HG02943 (cell line): ENCODE results near the gene TRIM9.

Experiments
- ATAC-seq: cut with Tn5 transposase; IDR thresholded peaks from one replicate; pipeline ENCODE4 v1.9.1; 2021; ENCODE audit warnings: mild to moderate bottlenecking, low read depth, moderate library complexity; ENCODE audit not compliant: unreplicated experiment

TRIM9 gene

DNA sequence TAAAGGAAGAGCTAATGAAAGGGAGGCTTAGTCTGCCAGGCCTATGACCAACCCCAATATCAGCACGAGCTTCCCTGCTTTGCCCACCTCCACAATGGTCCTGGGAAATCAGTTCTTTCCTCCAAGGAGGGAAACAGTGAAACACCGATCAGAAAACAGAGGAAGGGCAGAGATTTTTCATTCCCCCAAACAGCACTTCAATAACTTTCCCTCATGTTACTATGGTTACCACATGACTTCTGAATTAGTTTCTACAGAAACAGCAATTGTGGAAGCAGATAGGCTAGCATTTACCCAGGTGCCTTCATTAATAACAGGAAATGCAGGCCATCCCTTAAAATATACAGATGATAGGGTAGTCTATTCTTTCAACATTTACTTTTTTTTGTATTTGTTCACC, 35.9 kb downstream of the TRIM9 start:
- ATAC-seq, result no peak

DNA sequence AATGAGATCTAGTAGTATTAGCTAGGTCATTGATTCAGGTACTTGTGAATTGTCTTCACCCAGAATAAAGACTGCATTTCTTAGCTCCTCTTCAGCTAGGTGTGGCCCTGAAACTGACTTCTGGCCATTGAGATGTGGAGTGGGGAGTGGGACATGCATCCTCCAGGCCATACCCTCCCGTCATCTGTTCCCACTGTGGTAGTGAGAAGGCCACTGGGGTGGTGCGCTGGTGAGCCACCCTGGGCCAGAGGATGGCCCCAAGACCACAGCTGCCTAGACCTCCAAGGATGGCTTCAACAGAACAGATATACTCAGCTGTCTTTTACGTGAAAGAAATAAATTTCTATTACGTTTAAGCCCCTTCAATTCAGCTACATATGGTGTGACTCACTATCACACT, 36.5 kb downstream of the TRIM9 start:
- no peak for ATAC-seq

DNA sequence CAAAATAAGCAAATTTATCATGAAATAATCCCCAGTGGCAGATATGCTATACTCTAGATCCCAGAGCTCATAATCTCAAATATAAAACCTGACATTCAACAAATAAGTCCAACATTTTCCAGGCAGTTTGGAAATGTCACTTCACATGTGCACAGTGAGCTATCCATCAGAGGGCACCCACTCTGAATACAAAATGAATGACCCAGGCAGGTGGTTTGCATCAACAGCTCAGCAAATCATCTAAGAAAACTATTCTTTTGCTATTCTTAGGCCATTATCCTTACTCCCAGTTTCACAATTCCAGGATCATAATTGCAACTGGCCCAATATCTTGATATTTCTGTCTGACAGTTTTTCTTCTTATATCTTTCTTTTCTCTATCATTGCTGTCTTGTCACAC, 38.5 kb downstream of the TRIM9 start:
- ATAC-seq, result no peak

DNA sequence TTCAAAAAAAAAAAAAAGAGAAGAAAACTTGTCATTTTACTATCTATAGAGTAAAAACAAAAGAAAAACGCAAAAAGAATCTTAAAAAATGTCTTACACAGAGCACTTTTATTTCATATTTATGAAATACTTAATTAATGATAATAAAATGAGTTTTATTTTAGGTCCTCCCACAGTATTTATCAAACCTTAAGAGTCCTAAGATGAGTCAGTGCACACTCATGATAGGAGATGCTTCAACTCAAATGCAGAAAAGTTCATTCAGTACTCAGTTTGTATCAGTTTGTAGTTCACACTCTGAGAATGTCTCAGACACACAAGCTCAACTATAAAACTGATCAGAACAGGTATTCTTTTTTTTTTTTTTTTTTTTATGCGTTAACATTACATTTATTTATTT, 41.7 kb downstream of the TRIM9 start:
- no peak for ATAC-seq

DNA sequence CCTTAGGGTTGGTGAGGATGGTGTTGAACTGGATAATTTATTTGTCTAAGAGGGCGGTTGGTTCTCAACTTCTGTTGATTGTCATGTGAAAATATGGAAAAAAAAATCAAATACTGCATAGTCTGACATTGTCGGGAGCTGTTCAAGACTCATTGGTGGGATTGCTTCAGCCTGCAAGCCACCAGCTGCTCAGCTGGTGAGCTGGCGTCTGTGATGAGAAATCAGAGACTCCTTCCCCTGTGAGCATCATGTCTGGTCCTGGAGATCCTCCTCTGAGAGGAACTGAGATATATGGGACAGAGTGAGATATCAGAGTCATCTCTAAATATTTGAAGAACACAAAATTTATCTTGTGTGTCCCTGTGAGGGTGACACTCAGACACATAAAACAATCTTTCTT, 49.9 kb downstream of the TRIM9 start:
- no peak for ATAC-seq

DNA sequence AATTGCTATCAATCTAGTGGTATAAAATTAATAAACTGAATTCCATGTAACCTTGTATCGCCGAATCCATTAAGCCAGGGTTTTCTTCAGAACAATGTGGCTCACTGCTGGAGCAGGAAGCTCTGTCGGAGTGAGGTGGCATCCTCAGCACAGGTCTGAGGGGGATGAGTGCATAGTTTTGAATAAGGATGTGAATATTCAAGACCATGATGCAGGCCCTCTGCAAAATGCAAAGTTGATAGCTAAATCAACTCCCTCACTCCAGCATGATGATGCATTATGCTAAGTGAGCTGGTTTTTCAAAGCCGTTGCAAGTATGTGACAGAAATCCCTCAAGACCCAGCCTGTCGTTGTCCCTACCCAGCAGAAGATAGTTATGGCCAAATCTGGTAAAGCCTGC, 53.0 kb downstream of the TRIM9 start:
- no peak for ATAC-seq

DNA sequence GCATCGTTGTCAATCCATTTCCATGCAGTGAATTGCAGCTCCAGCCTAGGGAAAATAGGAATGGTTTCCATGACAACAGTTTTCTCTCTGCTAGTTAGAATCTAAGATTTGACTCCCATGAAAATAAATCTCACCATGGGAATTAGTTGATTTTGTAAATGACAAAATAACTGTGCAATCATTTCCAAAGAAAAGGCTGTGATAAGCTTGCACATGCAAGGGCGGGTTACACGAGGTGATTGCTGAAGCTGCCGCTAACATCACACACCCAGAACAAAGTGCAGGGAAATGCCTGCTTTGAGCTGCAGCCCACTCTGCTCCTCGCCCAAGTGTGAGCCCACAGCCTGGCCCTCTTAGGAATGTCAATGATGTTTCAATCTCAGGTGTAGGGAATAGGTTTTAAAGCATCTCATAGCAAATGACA, 53.8 kb downstream of the TRIM9 start:
- no peak for ATAC-seq

DNA sequence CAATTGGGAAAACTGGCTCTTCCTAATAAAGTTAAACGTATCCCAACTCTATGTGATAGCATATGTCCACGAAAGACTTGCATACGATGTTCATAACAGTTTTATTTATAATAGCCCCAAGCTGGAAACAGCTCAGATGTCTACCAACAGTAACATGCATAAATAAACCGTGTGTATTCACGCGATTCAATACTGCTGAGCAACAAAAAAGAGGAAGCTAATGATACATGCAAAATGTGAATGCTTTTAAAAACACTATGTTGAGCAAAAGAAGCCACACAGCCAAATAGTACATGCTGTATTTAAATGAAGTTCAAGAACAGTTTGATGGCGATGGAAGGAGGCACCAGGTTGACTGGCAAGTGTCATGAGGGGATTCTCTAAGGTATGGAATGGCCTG, 55.7 kb downstream of the TRIM9 start:
- no peak for ATAC-seq

DNA sequence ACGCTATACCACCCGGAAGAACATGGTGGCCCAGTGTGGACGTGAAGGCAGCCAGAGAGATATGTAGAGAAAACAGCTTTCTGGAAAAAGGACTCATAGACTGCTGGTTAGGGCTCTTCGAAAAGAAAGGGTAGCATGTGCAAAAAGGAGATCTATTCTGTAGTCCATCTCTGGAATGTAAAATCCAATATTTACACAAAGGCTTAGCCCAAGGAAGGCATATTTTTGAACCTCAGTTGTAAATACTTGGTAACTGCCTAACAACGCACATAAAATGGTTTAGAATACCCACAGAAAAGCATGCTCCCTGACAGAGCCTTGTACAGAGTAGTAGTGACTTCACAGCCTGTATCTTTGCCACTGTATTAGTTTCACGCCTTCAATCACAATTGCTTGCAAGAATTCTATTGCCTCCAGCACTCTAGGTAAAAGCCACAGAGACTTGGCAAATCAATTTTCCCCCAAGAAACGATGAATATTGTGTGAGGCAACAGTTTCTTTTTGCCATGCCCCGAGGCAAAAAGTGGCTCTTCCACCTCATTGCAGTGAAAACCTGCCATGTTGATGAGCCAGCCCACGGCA, 59.2 kb downstream of the TRIM9 start:
- ATAC-seq, result no peak

DNA sequence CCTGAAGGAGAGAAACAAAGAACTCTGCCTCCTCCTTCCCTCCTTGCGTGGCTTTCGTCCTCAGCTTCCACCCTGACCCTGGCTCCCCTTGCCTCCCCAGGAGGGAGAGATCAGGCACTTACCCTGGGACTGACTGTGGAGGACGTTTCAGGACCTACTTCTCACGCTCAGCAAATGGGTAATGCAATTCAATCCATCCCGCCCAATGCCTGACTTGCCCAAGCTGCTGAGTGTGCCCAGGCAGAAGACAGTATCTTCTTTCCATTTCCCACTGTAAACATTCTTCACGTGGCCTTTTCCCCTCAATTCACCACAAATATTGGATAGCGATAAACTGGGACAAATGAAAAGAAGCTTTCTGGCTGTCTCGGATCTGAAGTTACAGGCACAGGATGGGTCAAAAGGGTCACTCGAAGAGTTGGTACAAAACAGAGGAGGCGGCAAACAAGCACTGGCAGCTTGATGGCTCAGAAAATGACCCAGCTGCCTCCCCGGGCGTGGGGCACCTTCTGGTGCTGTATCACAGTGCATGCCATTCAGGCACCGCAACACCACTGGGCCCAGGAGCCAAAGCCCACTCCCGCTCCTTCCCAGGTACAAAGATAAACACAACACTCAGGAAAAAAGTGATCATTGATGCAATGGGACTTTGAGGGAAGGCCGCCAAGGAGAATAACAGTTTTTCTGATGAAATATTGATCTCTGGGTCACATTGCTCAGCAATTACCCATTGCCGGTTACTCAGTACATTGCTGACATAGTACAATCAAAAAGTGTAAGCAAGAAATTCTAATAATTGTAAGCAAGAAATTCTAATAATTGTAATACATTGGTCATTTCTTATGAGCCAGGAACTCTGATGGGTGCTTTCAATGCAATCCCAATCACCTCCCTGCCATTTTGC, 65.8 kb downstream of the TRIM9 start:
- ATAC-seq, result no peak

DNA sequence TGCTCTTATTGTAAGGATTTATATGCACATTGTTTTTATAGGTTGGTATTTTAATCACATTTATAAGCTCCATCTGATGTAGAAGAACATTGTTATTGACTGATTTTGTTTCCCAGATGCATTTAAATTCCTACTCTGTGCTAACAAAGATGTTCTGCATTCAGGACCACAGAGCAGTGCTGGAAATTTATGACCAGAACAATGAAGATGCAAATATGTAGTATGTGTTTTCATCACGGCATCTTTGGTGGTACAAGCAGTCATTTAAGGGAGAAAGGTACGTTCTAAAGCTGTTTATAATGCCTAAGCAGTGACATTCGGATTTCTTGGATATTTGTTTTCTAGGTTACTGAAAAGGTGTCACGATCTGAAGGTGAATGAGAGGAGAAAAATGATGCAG, 66.5 kb downstream of the TRIM9 start:
- ATAC-seq, result no peak

DNA sequence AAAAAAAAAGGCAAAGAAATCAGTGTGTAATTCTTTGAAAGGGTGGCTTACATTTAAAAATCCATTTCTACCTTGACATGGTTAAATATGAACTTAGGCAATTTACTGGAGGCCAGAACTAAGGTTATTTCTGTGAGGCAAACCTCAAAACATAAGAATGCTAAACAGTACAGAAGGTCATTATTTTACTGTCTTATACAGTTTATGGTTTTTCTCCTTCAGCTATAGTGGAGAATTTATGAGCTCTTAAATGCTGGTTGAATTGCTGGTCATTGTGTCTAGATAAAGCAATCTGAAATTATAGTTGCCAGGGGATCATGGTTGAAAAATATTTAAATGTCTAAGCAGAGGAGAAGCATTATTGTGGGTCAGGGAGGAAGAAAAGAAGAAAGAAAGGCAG, 70.5 kb downstream of the TRIM9 start:
- no peak for ATAC-seq

DNA sequence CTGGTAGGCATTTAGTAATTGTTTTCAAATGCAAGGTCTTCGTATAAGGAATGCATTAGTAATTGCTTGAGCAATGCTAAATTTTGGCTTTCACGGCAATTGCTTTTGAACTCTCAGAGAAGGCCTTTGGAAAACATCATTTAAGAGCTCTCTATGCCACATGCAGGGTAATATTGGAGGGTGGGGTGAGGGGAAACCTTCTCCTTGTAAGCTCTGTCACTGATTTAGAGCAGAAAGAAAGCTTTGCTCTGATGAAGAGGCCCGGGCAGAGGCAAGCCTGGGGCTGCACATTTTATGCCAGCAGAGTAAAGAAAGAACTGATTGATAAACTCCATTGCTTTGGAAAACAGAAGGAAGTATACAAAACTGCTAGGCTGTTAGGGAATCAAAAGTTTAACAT, 70.9 kb downstream of the TRIM9 start:
- ATAC-seq, result no peak

DNA sequence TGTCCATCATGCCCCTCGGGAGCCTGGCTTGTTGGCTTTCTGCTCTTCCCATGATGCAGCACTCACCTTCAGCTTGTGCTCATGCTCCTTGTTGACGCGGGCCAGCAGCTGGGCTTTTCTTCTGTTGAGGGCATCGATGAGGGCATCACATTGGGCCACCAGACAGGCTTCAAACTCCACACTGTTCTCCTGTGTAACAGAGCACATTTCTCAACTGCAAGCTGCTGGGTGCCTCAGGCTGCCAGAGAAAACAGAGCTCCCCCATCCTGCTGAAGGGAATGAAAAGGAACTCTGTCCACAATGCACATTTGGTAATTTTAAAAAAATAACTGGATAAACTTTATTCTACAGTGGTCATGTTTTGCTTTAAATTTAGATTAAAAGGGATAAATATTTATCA, 72.1 kb downstream of the TRIM9 start:
- ATAC-seq, result no peak

DNA sequence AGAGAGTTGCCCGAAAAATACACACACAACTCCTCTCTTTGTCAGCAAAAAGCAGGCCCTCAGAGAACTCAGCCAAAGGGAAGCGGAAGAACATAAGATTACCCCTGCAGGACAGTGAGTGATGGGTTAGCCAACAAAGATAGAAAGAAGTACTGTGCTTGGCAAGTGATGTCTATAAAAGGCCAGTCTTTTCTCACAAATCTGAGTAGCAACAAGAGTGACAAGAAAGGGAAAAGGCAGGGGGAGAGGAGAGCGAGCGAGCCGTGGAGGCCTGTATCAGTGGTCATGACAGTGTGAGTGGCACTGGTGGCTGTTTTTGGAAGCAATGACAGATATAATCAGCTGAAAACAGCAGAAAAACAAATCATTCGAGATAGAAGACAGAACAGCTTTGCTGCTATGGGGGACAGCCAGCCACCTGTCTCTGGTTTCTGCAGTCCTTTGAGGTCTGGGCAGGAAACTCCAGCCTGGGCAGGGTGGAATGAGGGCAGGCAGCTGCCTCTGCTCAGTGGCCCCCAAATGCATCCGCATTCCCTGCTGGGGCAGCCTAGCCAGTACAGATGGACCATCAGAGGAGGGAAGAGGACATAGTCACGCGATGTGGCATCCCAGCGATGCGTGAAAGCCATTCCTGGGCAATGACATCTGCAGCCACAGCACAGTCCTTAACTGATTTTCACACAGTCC, 74.7 kb downstream of the TRIM9 start:
- ATAC-seq, result no peak

DNA sequence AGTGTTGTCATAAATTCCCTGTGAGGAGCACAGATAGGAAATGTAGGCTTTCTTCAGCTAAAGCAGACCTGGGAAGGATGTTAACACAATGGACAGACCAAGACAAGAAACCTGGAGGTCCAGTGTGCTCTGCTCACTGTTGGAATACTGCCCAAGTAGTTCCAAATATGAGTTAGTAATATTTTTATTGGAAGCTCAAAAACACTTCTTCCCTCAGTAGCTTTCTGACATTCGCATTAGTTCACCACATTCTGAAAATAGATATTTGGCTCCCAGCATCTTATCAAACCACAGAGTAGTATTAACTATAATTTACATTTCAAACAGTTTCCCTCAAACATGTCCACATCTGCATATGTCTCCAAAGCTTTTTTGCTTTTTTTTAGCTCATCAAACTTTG, 75.8 kb downstream of the TRIM9 start:
- ATAC-seq, result no peak

DNA sequence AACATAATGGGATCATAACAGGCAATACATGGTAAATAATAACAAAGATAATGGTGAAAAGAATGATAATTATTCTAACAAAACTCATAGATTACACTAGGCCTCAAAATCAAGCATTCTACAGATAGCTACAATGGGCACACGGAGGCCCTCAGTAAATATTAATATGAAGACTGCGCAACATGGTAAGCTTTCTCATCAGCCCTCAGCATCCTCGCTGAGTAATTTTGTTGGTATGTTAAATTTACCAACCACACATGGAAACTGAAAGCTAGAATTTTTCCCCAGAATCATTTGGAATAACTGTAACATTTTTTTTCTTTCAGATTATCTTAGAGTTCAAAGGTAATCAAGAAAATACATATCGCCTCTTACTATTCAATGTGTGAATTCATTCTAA, 76.4 kb downstream of the TRIM9 start:
- no peak for ATAC-seq

DNA sequence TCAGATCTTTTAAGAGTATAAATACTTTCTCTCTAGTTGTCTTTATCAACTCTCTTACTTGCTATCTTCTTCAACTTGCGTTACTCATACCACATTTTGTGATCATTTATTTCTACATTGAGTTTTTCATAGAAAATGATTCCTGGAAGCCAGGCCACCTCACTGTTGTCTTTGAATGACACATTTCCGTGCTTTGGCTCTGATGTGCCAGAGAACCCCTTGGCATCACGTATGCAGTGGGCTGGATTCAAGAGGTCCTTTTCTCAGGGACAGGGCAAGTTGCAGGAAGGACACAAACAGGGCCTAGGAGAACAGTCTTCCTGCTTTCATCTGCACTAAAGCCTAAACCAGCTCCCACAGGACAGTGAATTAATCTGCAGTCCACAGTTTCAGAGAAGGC, 80.3 kb downstream of the TRIM9 start:
- ATAC-seq, result no peak

DNA sequence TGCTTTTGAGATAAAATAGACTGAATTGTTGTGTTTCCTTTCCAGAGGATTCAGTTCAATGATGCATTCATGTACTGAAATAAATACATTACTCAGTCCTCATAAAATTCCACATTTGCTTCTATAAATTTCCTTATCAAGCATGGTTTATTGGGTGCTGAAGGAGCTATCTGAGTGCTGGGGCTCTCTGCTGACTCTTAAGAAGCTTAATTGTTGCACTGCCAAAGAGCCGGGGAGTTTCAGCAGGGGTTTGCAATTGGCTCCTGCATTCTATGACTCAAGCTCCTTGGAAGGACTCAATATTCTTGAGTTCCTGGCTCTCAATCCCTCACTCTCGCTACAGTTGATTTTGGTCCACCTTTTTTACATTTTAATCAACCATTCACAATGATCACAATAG, 80.8 kb downstream of the TRIM9 start:
- no peak for ATAC-seq

DNA sequence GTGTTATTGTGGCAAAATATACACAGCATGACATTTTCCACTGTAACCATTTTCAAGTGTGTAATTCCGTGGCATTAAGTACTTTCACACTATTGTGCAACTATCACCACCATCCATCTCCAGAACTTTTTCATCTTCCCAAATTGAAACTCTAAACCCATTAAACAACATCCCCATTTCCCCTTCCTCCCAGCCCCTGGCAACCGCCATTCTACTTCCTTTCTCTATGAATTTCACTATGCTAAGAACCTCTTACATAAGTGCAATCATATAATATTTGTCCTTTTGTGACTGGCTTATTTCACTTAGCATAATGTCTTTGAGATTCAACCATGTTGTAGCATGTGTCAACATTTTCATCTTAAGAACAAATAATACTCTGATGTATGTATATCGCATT, 82.8 kb downstream of the TRIM9 start:
- no peak for ATAC-seq

DNA sequence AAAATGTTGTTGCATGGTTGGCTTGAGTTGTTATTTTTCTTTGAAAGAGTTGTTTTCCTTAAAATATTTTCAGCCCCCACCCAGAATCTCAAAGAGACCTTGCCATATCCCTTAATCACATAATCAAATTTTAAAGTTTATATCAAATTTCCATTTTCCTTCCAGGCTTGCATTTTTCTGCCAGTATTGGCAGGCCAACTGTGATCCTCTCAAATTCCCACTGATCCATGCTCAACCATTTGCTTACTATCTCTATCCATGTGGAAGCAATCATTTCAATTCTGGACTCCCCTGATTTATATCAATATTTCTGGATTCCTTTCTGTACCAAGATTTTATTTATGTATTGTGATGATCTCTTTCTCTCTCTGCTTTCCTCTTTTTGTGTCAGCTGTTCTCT, 86.5 kb downstream of the TRIM9 start:
- no peak for ATAC-seq

DNA sequence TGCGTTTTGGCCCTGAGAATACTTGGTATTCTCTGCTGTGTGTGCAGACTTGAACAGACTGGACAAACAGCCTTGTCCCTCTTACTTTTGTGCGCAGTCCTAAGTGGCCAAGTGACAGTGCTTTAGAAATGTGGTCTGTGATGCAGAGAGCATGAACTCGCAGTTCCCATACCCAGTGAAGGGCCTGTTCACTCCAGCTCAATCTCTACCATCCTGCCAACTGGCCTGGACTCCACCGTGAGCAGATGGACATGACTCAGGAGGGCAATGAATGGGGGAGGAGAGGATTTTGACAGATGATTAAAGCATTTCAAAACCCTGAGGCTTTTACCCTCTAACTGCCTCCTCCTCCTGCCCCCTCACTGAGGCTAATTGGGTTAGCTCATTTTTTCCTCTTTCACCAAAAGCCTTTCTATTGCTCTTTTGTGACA, 88.1 kb downstream of the TRIM9 start:
- ATAC-seq, result no peak
